H9 (cell line): ENCODE data around the gene DOK6. TPM values are rescaled to one million over a fixed set of nuclear protein-coding genes. Genes with fewer than 3 reads are reported as not detected.

Experiments
- DNase-seq: peaks from one replicate; pipeline ENCODE4 v3.0.0-alpha.2; 2017
- H2AFZ ChIP-seq: one replicate; pipeline ENCODE4 v1.6.1; 2013; ENCODE audit warnings: mild to moderate bottlenecking, low read length, control low read depth, moderate library complexity
- H2AK5ac ChIP-seq: 2 replicates; pipeline ENCODE4 v1.6.1; 2013; ENCODE audit warnings: low read length, control low read depth, mixed read lengths; ENCODE audit not compliant: insufficient read length
- H2BK120ac ChIP-seq: one replicate; pipeline ENCODE4 v1.6.1; 2013; ENCODE audit warnings: low read depth, mild to moderate bottlenecking, low read length, control low read depth, inconsistent platforms; ENCODE audit not compliant: poor library complexity, severe bottlenecking
- H2BK12ac ChIP-seq: 2 replicates; pipeline ENCODE4 v1.6.1; 2013; ENCODE audit warnings: low read length, control low read depth, mixed read lengths, low read depth; ENCODE audit not compliant: insufficient read length
- H2BK15ac ChIP-seq: 2 replicates; pipeline ENCODE4 v1.6.1; 2013; ENCODE audit warnings: low read depth, low read length, control low read depth
- H2BK20ac ChIP-seq: one replicate; pipeline ENCODE4 v1.6.1; 2013; ENCODE audit warnings: low read depth, mild to moderate bottlenecking, low read length, control low read depth, inconsistent platforms; ENCODE audit not compliant: poor library complexity, severe bottlenecking
- H2BK5ac ChIP-seq: 2 replicates; pipeline ENCODE4 v1.6.1; 2013; ENCODE audit warnings: low read length, control low read depth, mixed read lengths; ENCODE audit not compliant: insufficient read length
- H3K14ac ChIP-seq: 2 replicates; pipeline ENCODE4 v1.6.1; 2013; ENCODE audit warnings: low read length, control low read depth; ENCODE audit not compliant: insufficient read depth
- H3K18ac ChIP-seq: 2 replicates; pipeline ENCODE4 v1.6.1; 2013; ENCODE audit warnings: low read depth, mild to moderate bottlenecking, mixed read lengths, low read length, control low read depth; ENCODE audit not compliant: insufficient read length
- H3K23ac ChIP-seq: 2 replicates; pipeline ENCODE4 v1.6.1; 2013; ENCODE audit warnings: low read length, control low read depth, mixed read lengths, low read depth; ENCODE audit not compliant: insufficient read length
- H3K23me2 ChIP-seq: 2 replicates; pipeline ENCODE4 v1.6.1; 2013; ENCODE audit warnings: low read depth, mild to moderate bottlenecking, mixed read lengths, low read length, control low read depth; ENCODE audit not compliant: insufficient read length, poor library complexity, severe bottlenecking
- H3K27ac ChIP-seq: 2 replicates; pipeline ENCODE4 v1.5.1; 2013; ENCODE audit warnings: low read length, control low read depth, mixed read lengths, low read depth; ENCODE audit not compliant: insufficient read length
- H3K27me3 ChIP-seq: 2 replicates; pipeline ENCODE4 v1.6.1; 2013; ENCODE audit warnings: low read length, control low read depth, inconsistent platforms; ENCODE audit not compliant: insufficient read depth
- H3K4ac ChIP-seq: 2 replicates; pipeline ENCODE4 v1.6.1; 2013; ENCODE audit warnings: low read depth, mild to moderate bottlenecking, control low read depth, inconsistent platforms, low read length, moderate library complexity
- H3K4me1 ChIP-seq: 2 replicates; pipeline ENCODE4 v1.6.1; 2013; ENCODE audit warnings: low read length, control low read depth, inconsistent platforms; ENCODE audit not compliant: insufficient read depth
- H3K4me2 ChIP-seq: 2 replicates; pipeline ENCODE4 v1.6.1; 2013; ENCODE audit warnings: low read length, control low read depth, mixed read lengths; ENCODE audit not compliant: insufficient read length, insufficient read depth
- H3K56ac ChIP-seq: 2 replicates; pipeline ENCODE4 v1.6.1; 2013; ENCODE audit warnings: low read depth, mild to moderate bottlenecking, mixed read lengths, low read length, control low read depth; ENCODE audit not compliant: insufficient read length
- H3K79me1 ChIP-seq: 2 replicates; pipeline ENCODE4 v1.6.1; 2013; ENCODE audit warnings: low read depth, mild to moderate bottlenecking, moderate library complexity, low read length, control low read depth, inconsistent platforms; ENCODE audit not compliant: insufficient read depth, poor library complexity, severe bottlenecking
- H3K79me2 ChIP-seq: 2 replicates; pipeline ENCODE4 v1.6.1; 2013; ENCODE audit warnings: low read length, control low read depth, inconsistent platforms; ENCODE audit not compliant: insufficient read depth
- H3K9ac ChIP-seq: 2 replicates; pipeline ENCODE4 v1.6.1; 2013; ENCODE audit warnings: low read length, control low read depth, mixed read lengths; ENCODE audit not compliant: insufficient read length; ENCODE audit errors: extremely low read depth
- H3K9me3 ChIP-seq: one replicate; pipeline ENCODE4 v1.6.1; 2013; ENCODE audit warnings: low read depth, low read length, inconsistent platforms; ENCODE audit not compliant: control insufficient read depth
- H3T11ph ChIP-seq: one replicate; pipeline ENCODE4 v1.6.1; 2013; ENCODE audit warnings: mild to moderate bottlenecking, low read length, control low read depth, inconsistent platforms
- H4K20me1 ChIP-seq: one replicate; pipeline ENCODE4 v1.6.1; 2013; ENCODE audit not compliant: control insufficient read depth, insufficient read length, insufficient read depth
- H4K5ac ChIP-seq: 2 replicates; pipeline ENCODE4 v1.6.1; 2013; ENCODE audit warnings: low read depth, mild to moderate bottlenecking, mixed read lengths, low read length, control low read depth; ENCODE audit not compliant: insufficient read length
- H4K8ac ChIP-seq: replicated peaks from 2 replicates; pipeline ENCODE4 v1.6.1; 2013; ENCODE audit warnings: low read length, control low read depth, mixed read lengths, low read depth; ENCODE audit not compliant: insufficient read length
- H4K91ac ChIP-seq: 2 replicates; pipeline ENCODE4 v1.6.1; 2013; ENCODE audit warnings: low read depth, mild to moderate bottlenecking, moderate library complexity, mixed read lengths, low read length, control low read depth; ENCODE audit not compliant: insufficient read length
- H3K27ac Mint-ChIP-seq, 3 experiments: 2 replicates in 2 of 3; 3 replicates in 1 of 3; pipeline ENCODE4 v1.8.0; 2020 to 2021; ENCODE audit warnings: mixed read lengths in 3 of 3, mild to moderate bottlenecking in 1 of 3, moderate library complexity in 1 of 3
- H3K27me3 Mint-ChIP-seq: 2 replicates; pipeline ENCODE4 v1.8.0; 2021; ENCODE audit warnings: low read depth, mild to moderate bottlenecking, moderate library complexity, mixed read lengths
- H3K36me3 Mint-ChIP-seq, 3 experiments: 2 replicates in 2 of 3; 3 replicates in 1 of 3; pipeline ENCODE4 v1.8.0; 2020 to 2021; ENCODE audit warnings: low read depth in 3 of 3, mixed read lengths in 3 of 3; ENCODE audit not compliant: insufficient read depth in 1 of 3
- H3K4me1 Mint-ChIP-seq, 2 experiments: 2 replicates each; pipeline ENCODE4 v1.8.0; 2020; ENCODE audit warnings: mixed read lengths in 2 of 2
- H3K4me3 Mint-ChIP-seq, 2 experiments: 2 replicates in 1 of 2; 3 replicates in 1 of 2; pipeline ENCODE4 v1.8.0; 2020 to 2021; ENCODE audit warnings: mild to moderate bottlenecking in 2 of 2, mixed read lengths in 2 of 2, moderate library complexity in 1 of 2
- H3K9me3 Mint-ChIP-seq, 2 experiments: 2 replicates in 1 of 2; 3 replicates in 1 of 2; pipeline ENCODE4 v1.8.0; 2020; ENCODE audit warnings: mild to moderate bottlenecking in 2 of 2, mixed read lengths in 2 of 2, moderate library complexity in 1 of 2
- CTCF ChIP-seq: fragments of 200-600 bp; sonication (generic); conservative IDR thresholded peaks from 3 replicates; pipeline ENCODE4 v1.8.0; 2021; ENCODE audit warnings: antibody characterized with exemption, mild to moderate bottlenecking
- WGBS: extraction: QIAGEN DNeasy Blood & Tissue Kit; methylation state at CpG from one replicate; pipeline ENCODE4 v1.1.7; 2013; ENCODE audit warnings: missing lambda C conversion rate, low lambda C conversion rate, mixed read lengths; ENCODE audit not compliant: insufficient read length; ENCODE audit errors: extremely low coverage; 5-methylcytosine and 5-hydroxymethylcytosine counted together
- total RNA-seq: library from RNA; stranded (reverse); gene quantifications from 2 replicates; pipeline ENCODE4 v1.2.1, GENCODE V29; 2021

The DOK6 gene
- total RNA-seq, 1 experiment from 2014 or later, result 0.20 TPM

- H3K36me3 Mint-ChIP-seq, result no peaks in the 10 kb centered on the region
- no peak overlapping the region for H3K9ac ChIP-seq
- H3K18ac ChIP-seq, result no peak overlapping the region
- H2BK15ac ChIP-seq, result no peak overlapping the region
- H2BK120ac ChIP-seq, result no peak overlapping the region
- no peaks in the 10 kb centered on the region for H3K4me1 ChIP-seq
- no peaks in the 10 kb centered on the region for H3K79me1 ChIP-seq
- no peak overlapping the region for H3K14ac ChIP-seq
- no peaks in the 10 kb centered on the region for H3K4me1 Mint-ChIP-seq
- H2AK5ac ChIP-seq, result no peak overlapping the region
- H4K8ac ChIP-seq, result no peak overlapping the region
- no peaks in the 10 kb centered on the region for H3K79me2 ChIP-seq
- no peak overlapping the region for H3K23ac ChIP-seq
- DNase-seq, result no peak
- H2BK12ac ChIP-seq, result no peak overlapping the region
- no peak overlapping the region for H2BK20ac ChIP-seq
- no peak overlapping the region for H3T11ph ChIP-seq
- no peaks in the 10 kb centered on the region for H3K9me3 ChIP-seq
- H2BK5ac ChIP-seq, result no peak overlapping the region
- no peaks in the 10 kb centered on the region for H3K23me2 ChIP-seq
- H2AFZ ChIP-seq, result no peak overlapping the region
- no peaks in the 10 kb centered on the region for H4K20me1 ChIP-seq
- no peak overlapping the region for H3K56ac ChIP-seq
- H3K4ac ChIP-seq, result no peak overlapping the region
- WGBS, result 100% methylated on average over 1 of the region's 7 CpGs
- H3K4me2 ChIP-seq, result no peak overlapping the region
- H4K91ac ChIP-seq, result no peak overlapping the region
- H4K5ac ChIP-seq, result no peak overlapping the region
- H3K4me3 Mint-ChIP-seq, result no peak overlapping the region
- TF ChIP-seq CTCF, result no peak
- no peaks in the 10 kb centered on the region for H3K9me3 Mint-ChIP-seq
- no peaks in the 10 kb centered on the region for H3K27me3 Mint-ChIP-seq
- no peaks in the 10 kb centered on the region for H3K27me3 ChIP-seq
- no peak overlapping the region for H3K27ac ChIP-seq
- H3K27ac Mint-ChIP-seq, result no peak overlapping the region; a peak in 1 of 7 replicates
These were observed 20.4 kb upstream of the DOK6 start for GRCh38 chr18:69380324-69380723.
